Measurements from ENCODE around the gene TGFBR2.

The TGFBR2 gene

GRCh38 chr3:30713885-30714503 lies 107.6 kb downstream of the TGFBR2 start:
- in situ Hi-C loops (cut with MboI; ENCODE audit: low sequenced_read_pairs, unreplicated experiment), result no loop called here

GRCh38 chr3:30719536-30719935 lies 113.1 kb downstream of the TGFBR2 start:
- in situ Hi-C loops (cut with MboI; ENCODE audit: low sequenced_read_pairs, unreplicated experiment), result no loop called here
- DNase-seq (ENCODE audit: low spot score), result no peak

More at GRCh38 chr3:30713885-30714503, 107.6 kb downstream of the TGFBR2 start:
- DNase-seq (ENCODE audit: low spot score), result no peak
- TF ChIP-seq CTCF (IDR thresholded peaks at IDR 0.05; ENCODE audit: borderline replicate concordance, control extremely low read depth, extremely low read depth, insufficient read depth, missing control alignments), result no peak

GRCh38 chr3:30720586-30721313 lies 114.3 kb downstream of the TGFBR2 start:
- in situ Hi-C loops (cut with MboI; ENCODE audit: low sequenced_read_pairs, unreplicated experiment), result no loop called here
- DNase-seq (ENCODE audit: low spot score), result no peak
- no peak for TF ChIP-seq CTCF (IDR thresholded peaks at IDR 0.05; ENCODE audit: borderline replicate concordance, control extremely low read depth, extremely low read depth, insufficient read depth, missing control alignments)

More at GRCh38 chr3:30719536-30719935, 113.1 kb downstream of the TGFBR2 start:
- no peak for TF ChIP-seq CTCF (IDR thresholded peaks at IDR 0.05; ENCODE audit: borderline replicate concordance, control extremely low read depth, extremely low read depth, insufficient read depth, missing control alignments)

GRCh38 chr3:30721314-30721634 lies 114.9 kb downstream of the TGFBR2 start:
- in situ Hi-C loops (cut with MboI; ENCODE audit: low sequenced_read_pairs, unreplicated experiment), result no loop called here
- TF ChIP-seq CTCF (IDR thresholded peaks at IDR 0.05; ENCODE audit: borderline replicate concordance, control extremely low read depth, extremely low read depth, insufficient read depth, missing control alignments), result no peak
- DNase-seq (ENCODE audit: low spot score), result no peak

GRCh38 chr3:30723211-30723610 lies 116.8 kb downstream of the TGFBR2 start:
- no peak for DNase-seq (ENCODE audit: low spot score)
- in situ Hi-C loops (cut with MboI; ENCODE audit: low sequenced_read_pairs, unreplicated experiment), result no loop called here
- no peak for TF ChIP-seq CTCF (IDR thresholded peaks at IDR 0.05; ENCODE audit: borderline replicate concordance, control extremely low read depth, extremely low read depth, insufficient read depth, missing control alignments)

GRCh38 chr3:30724863-30725262 lies 118.5 kb downstream of the TGFBR2 start:
- TF ChIP-seq CTCF (IDR thresholded peaks at IDR 0.05; ENCODE audit: borderline replicate concordance, control extremely low read depth, extremely low read depth, insufficient read depth, missing control alignments), result no peak
- DNase-seq (ENCODE audit: low spot score), result no peak
- in situ Hi-C loops (cut with MboI; ENCODE audit: low sequenced_read_pairs, unreplicated experiment), result no loop called here

Measured in GM13976 (cell line).